IMR-90 (cell line): ENCODE measurements around the gene NELL2.

Experiments used
- CTCF ChIP-seq: conservative IDR thresholded peaks from 2 replicates; pipeline ENCODE4 v1.5.1; 2012; ENCODE audit warnings: mild to moderate bottlenecking, low read depth, low read length, improper control_type of control experiment
- MXI1 ChIP-seq: IDR thresholded peaks from 2 replicates; pipeline ENCODE4 v1.6.1; 2012; ENCODE audit warnings: low read depth, mild to moderate bottlenecking, low read length, moderate library complexity, borderline replicate concordance
- POLR2A ChIP-seq: IDR thresholded peaks from 2 replicates; pipeline ENCODE4 v1.6.1; 2012; ENCODE audit warnings: mild to moderate bottlenecking, low read depth, low read length
- RAD21 ChIP-seq: IDR thresholded peaks from 2 replicates; pipeline ENCODE4 v1.6.1; 2012; ENCODE audit warnings: low read length, improper control_type of control experiment

GRCh38 chr12:44465139-44465538 lies 411.0 kb downstream of the NELL2 start:
- TF ChIP-seq CTCF (no peak), POLR2A (no peak), MXI1 (no peak), RAD21 (no peak)
